Measurements from ENCODE around the gene AP2S1. TPM values are rescaled to one million over a fixed set of nuclear protein-coding genes. Genes with fewer than 3 reads are reported as not detected.

Gene AP2S1
- total and polyA plus RNA-seq, 2 experiments from 2014 or later = 140 to 299 TPM

GRCh38 chr19:46788262-46788967 lies 62.2 kb downstream of the AP2S1 start, which contains the start of gene SLC1A5:
TSS of gene SLC1A5 (minus strand) at chr19:46788594. CDS start at chr19:46787965, 629 bp downstream.
- Mint-ChIP-seq H3K27me3 (ENCODE audit: insufficient read depth, low read depth, poor library complexity) (peaks cover 32% of the 10 kb centered on the region), H3K36me3 (ENCODE audit: low read depth) (peaks cover 42% of the 10 kb centered on the region), H3K4me3 (peak within 1 kb of the TSS; percentile 97), H3K27ac (peak within 1 kb of the TSS; percentile 100), H3K4me1 (peaks cover 31% of the 10 kb centered on the region), H3K9me3 (peaks cover 5% of the 10 kb centered on the region; the same call in 1 of the 3 replicates)
- Histone ChIP-seq H3K79me2 (replicated peaks; ENCODE audit: insufficient read depth) (peaks cover 49% of the 10 kb centered on the region), H3K4me2 (peak within 1 kb of the TSS; percentile 99), H3K4me1 (ENCODE audit: insufficient read depth) (peaks cover 26% of the 10 kb centered on the region), H3K27me3 (ENCODE audit: insufficient read depth) (peaks cover 6% of the 10 kb centered on the region), H3K4me3 (peak within 1 kb of the TSS; percentile 98), H3K36me3 (ENCODE audit: insufficient read depth) (peaks cover 17% of the 10 kb centered on the region), H2AFZ (no peak within 1 kb of the TSS), H3F3A (replicated peaks; ENCODE audit: low read depth) (peaks cover 22% of the 10 kb centered on the region), H4K20me1 (replicated peaks; ENCODE audit: insufficient read depth) (peaks cover 22% of the 10 kb centered on the region), H3K9me2 (ENCODE audit: insufficient read depth) (no peaks in the 10 kb centered on the region), H3K27ac (ENCODE audit: low read depth) (no peak within 1 kb of the TSS; the same call in 1 of the 2 replicates)
- TF ChIP-seq ZNF462 (CRISPR knock-in tag; IDR thresholded peaks at IDR 0.05) = no peak
- no peak for TF ChIP-seq STAT1 (IDR thresholded peaks at IDR 0.05; ENCODE audit: unreplicated experiment)
- TF ChIP-seq REST (IDR thresholded peaks at IDR 0.05; ENCODE audit: unreplicated experiment) = peak; percentile 21
- TF ChIP-seq EZH2 (IDR thresholded peaks at IDR 0.05; ENCODE audit: low read depth, unreplicated experiment) = no peak
- no peak for TF ChIP-seq CREB1 (CRISPR knock-in tag; IDR thresholded peaks at IDR 0.05; ENCODE audit: low read depth)
- TF ChIP-seq ZNF114 (CRISPR knock-in tag; IDR thresholded peaks at IDR 0.05) = no peak
- TF ChIP-seq NANOG (IDR thresholded peaks at IDR 0.05; ENCODE audit: borderline replicate concordance) = no peak
- peak; percentile 61; the same call in 1 of the 2 replicates for TF ChIP-seq ETS1 (IDR thresholded peaks at IDR 0.05)
- no peak for TF ChIP-seq ZNF331 (CRISPR knock-in tag; IDR thresholded peaks at IDR 0.05; ENCODE audit: low read depth)
- TF ChIP-seq EZH2phosphoT487 (IDR thresholded peaks at IDR 0.05; ENCODE audit: unreplicated experiment) = no peak
- peak; percentile 100 for TF ChIP-seq POLR2AphosphoS5 (IDR thresholded peaks at IDR 0.05; ENCODE audit: low read depth)
- TF ChIP-seq CTCF (conservative IDR thresholded peaks at IDR 0.05; ENCODE audit: low read depth in 2 of 2) = no peak
- TF ChIP-seq JUNB (IDR thresholded peaks at IDR 0.05; ENCODE audit: unreplicated experiment) = no peak
- DNase-seq (ENCODE audit: low spot score) (peak; percentile 99), ATAC-seq (peak; percentile 74)

Data from GM23338 (cell line).